Upper lobe of left lung (tissue), 6 donors: ENCODE results near the gene ZNF697. TPM values are rescaled to one million over a fixed set of nuclear protein-coding genes. Genes with fewer than 3 reads are reported as not detected.
"Not testable (repeated sequence)": the region's sequence is repeated elsewhere in the genome, so short reads cannot be mapped to it uniquely, and the experiment has no call there.

Experiments used
- ATAC-seq, 2 donors: fragments of 200-7000 bp; cut with Tn5 transposase; one replicate each; pipeline ENCODE4 v1.9.1; 2022; ENCODE audit warnings: mild to moderate bottlenecking in 2 of 2, moderate library complexity in 2 of 2; ENCODE audit not compliant: low FRiP score in 2 of 2
- DNase-seq, 2 donors: peaks; one replicate each; pipeline ENCODE4 v3.0.0-alpha.2; 2019 to 2020
- H3K27ac ChIP-seq, 4 donors: fragments of 200-600 bp; sonication (generic); one replicate each; pipeline ENCODE4 v1.5.1; 2016 to 2019
- H3K27me3 ChIP-seq, 4 donors: fragments of 200-600 bp; sonication (generic); one replicate each; pipeline ENCODE4 v1.5.1; 2017 to 2019
- H3K36me3 ChIP-seq, 4 donors: fragments of 200-600 bp; sonication (generic); one replicate each; pipeline ENCODE4 v1.5.1; 2016 to 2019
- H3K4me1 ChIP-seq, 4 donors: fragments of 200-600 bp; sonication (generic); one replicate each; pipeline ENCODE4 v1.5.1; 2018 to 2019
- H3K4me3 ChIP-seq, 4 donors: fragments of 200-600 bp; sonication (generic); one replicate each; pipeline ENCODE4 v1.5.1; 2017 to 2019; ENCODE audit warnings: mild to moderate bottlenecking in 2 of 4, moderate library complexity in 1 of 4
- H3K9me3 ChIP-seq, 4 donors: fragments of 200-600 bp; sonication (generic); one replicate each; pipeline ENCODE4 v1.5.1; 2018 to 2019
- EP300 ChIP-seq, 4 donors: sonication (generic); formaldehyde crosslinking; IDR thresholded peaks; one replicate each; pipeline ENCODE4 v1.5.1; 2017; ENCODE audit warnings: antibody characterized with exemption in 4 of 4, control low read depth in 2 of 4
- POLR2A ChIP-seq, 4 donors: fragments of 450-650 bp; IDR thresholded peaks; one replicate each; pipeline ENCODE4 v1.5.1; 2016 to 2017; ENCODE audit warnings: antibody characterized with exemption in 4 of 4, mild to moderate bottlenecking in 2 of 4
- POLR2AphosphoS5 ChIP-seq, 2 donors: sonication (generic); formaldehyde crosslinking; IDR thresholded peaks; one replicate each; pipeline ENCODE4 v1.5.1; 2017; ENCODE audit warnings: antibody characterized with exemption in 2 of 2
- WGBS, 2 donors: methylation state at CpG; one replicate each; pipeline ENCODE4 v1.1.5; 2017 to 2018; 5-methylcytosine and 5-hydroxymethylcytosine counted together
- total RNA-seq, 6 donors: library from RNA; depleted of rRNA in 4 of 6; stranded (reverse); fragments of >200 nt in 4 of 6; gene quantifications; one replicate each; pipeline versions ENCODE4 v1.1.0 to v1.2.1, GENCODE V29; 2016 to 2021
- TF ChIP-seq, protein P1 (sequence below), 6 experiments: fragments of 450-650 bp in 4 of 6; fragments of 200-600 bp in 2 of 6; sonication (generic) in 2 of 6; IDR thresholded peaks; one replicate each; pipeline ENCODE4 v1.5.1; 2016 to 2019; ENCODE audit warnings: antibody characterized with exemption in 6 of 6
- donor health status: DM: no; HTN: no; CAD: no; lungs with moderate emphysema.
- donor health status: DM: no; HTN: yes; CAD: no; lungs with severe emphysema.

ZNF697 gene
- 10 to 100 TPM in 1 of 6 donors, 1 to 10 TPM in 5; 4.4 to 10.3 (median 8.0) TPM for total RNA-seq

DNA sequence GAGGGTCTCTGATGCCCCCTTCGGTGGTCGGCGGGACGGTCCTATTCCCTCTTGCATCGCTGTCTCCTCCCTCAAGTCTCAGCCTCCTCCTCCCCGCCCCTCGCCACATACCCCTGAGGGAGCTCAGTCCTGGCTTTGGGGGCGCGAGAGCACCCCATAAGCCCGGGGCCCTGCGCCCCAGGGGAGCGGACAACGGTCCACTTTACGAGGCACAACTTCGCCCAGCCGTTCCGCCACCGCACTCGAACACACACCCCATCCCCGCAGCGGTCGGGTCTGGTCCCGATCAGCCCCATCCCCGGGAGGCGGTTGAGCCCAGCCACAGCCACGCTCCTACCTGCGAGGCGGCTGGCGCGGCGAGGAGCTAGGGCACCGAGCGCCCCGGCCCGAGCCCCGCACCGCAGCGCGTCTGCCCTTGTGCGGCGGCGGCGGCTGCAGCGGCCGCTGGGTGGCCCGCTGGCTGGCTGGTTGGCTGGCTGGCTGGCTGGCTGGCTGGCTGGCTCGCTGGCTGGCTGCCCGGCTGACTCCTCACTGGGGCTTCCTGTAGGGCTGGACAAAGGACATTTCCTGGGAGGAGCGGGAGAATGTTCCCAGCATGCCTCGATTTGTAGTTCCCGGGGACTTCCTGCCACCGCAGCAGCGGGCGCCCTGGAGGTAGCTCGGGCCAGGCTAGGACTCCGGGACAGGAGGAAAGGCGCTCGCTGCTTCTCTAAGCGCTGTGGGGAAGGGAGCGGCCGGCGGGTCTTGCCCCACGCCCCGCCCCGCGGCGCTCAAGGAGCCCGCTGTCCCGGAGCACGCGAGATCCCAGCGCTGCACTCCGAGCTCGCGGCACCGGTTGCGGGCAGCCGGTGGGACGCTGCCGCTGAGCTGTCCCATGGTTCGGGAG, at the start of gene ZNF697:
TSS of gene ZNF697 (minus strand) at position 533 of the 886 bp plus-strand sequence. CDS start 22,166 bp downstream, outside the sequence.
- H3K9me3 ChIP-seq, result no peaks in the 10 kb centered on the region
- H3K27me3 ChIP-seq, result no peaks in the 10 kb centered on the region
- peaks cover 8 to 19% (median 16%) of the 10 kb centered on the region in 4 donors for H3K4me1 ChIP-seq
- H3K4me3 ChIP-seq, result peak within 1 kb of the TSS; percentile 67 to 97 (median 82)
- ATAC-seq, result peak; percentile 96 to 97
- 0 to 1% methylated on average over 29 to 64 of the region's 81 CpGs for WGBS, 2 donors
- peak; percentile 68 to 89 for TF ChIP-seq POLR2AphosphoS5 (IDR thresholded peaks at IDR 0.05)
- peak in 3 of 4 donors; percentile 49 to 91 (median 86) for TF ChIP-seq POLR2A (IDR thresholded peaks at IDR 0.05)
- peak in 1 of 4 donors; percentile 7 for TF ChIP-seq EP300 (IDR thresholded peaks at IDR 0.05)
- TF ChIP-seq, protein P1, sequence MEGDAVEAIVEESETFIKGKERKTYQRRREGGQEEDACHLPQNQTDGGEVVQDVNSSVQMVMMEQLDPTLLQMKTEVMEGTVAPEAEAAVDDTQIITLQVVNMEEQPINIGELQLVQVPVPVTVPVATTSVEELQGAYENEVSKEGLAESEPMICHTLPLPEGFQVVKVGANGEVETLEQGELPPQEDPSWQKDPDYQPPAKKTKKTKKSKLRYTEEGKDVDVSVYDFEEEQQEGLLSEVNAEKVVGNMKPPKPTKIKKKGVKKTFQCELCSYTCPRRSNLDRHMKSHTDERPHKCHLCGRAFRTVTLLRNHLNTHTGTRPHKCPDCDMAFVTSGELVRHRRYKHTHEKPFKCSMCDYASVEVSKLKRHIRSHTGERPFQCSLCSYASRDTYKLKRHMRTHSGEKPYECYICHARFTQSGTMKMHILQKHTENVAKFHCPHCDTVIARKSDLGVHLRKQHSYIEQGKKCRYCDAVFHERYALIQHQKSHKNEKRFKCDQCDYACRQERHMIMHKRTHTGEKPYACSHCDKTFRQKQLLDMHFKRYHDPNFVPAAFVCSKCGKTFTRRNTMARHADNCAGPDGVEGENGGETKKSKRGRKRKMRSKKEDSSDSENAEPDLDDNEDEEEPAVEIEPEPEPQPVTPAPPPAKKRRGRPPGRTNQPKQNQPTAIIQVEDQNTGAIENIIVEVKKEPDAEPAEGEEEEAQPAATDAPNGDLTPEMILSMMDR (IDR thresholded peaks at IDR 0.05), result peak in 5 of 6 experiments; percentile 7 to 81 (median 62)
- H3K27ac ChIP-seq, result peak within 1 kb of the TSS; percentile 86 to 94 (median 91)
- DNase-seq, result peak; percentile 98 to 99
- H3K36me3 ChIP-seq, result no peaks in the 10 kb centered on the region

DNA sequence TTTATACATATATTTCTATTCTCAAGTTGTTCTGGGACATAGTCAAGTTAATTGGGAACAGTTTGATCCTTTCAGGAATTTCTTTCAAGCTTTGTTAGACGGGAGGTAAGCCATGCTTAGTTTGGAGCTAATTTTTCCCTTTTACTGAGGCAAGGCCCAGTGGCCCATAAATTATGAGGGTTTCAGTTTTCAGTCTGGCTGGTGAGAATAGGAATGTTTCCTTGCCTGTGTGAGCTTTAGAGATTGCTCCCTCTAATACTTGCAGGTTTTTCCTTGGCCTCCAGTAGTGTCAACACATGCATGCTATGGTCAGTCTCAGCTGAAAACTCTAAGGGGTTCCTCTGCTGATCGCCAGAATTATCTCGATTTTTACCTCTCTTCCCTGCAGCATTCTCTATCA, 49.5 kb upstream of the ZNF697 start:
- Histone ChIP-seq H3K4me1 (no peaks in the 10 kb centered on the region), H3K9me3 (peaks cover 0 to 10% (median 4%) of the 10 kb centered on the region in 4 donors), H3K36me3 (no peaks in the 10 kb centered on the region), H3K4me3 (no peak overlapping the region), H3K27ac (no peak overlapping the region), H3K27me3 (no peaks in the 10 kb centered on the region)
- ATAC-seq (no peak), DNase-seq (no peak)
- TF ChIP-seq POLR2A (IDR thresholded peaks at IDR 0.05) (no peak), EP300 (IDR thresholded peaks at IDR 0.05) (no peak)
- TF ChIP-seq, protein P1 (IDR thresholded peaks at IDR 0.05), result no peak
- WGBS, 2 donors, result 83% methylated on average over 3 of the region's 3 CpGs

DNA sequence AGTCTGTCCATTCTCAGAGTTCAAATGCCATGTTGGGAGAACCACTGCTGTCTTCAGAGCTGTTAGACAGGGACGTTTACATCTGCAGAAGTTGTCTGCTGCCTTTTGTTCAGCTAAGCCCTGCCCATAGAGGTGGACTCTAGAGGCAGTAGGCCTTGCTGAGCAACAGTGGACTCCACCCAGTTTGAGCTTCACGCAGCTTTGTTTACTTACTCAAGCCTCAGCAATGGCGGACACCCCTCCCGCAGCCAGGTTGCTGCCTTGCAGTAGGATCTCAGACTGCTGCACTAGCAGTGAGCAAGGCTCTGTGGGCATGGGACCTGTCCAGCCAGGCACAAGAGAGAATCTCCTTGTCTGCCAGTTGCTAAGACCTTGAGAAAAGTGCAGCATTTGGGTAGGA, 48.8 kb upstream of the ZNF697 start:
- not testable (repeated sequence) for DNase-seq, H3K9me3 ChIP-seq, H3K4me1 ChIP-seq, H3K36me3 ChIP-seq, H3K4me3 ChIP-seq, H3K27ac ChIP-seq, H3K27me3 ChIP-seq, ATAC-seq
- 41 to 73% methylated on average over 3 to 4 of the region's 4 CpGs for WGBS, 2 donors

- no peaks in the 10 kb centered on the region for H3K36me3 ChIP-seq
- H3K27me3 ChIP-seq, result no peaks in the 10 kb centered on the region
- no peaks in the 10 kb centered on the region for H3K9me3 ChIP-seq
- no peak overlapping the region for H3K27ac ChIP-seq
- H3K4me3 ChIP-seq, result no peak overlapping the region
- no peaks in the 10 kb centered on the region for H3K4me1 ChIP-seq
- DNase-seq (no peak), ATAC-seq (no peak)
- TF ChIP-seq EP300 (IDR thresholded peaks at IDR 0.05) (no peak), POLR2A (IDR thresholded peaks at IDR 0.05) (no peak)
- TF ChIP-seq, protein P1 (IDR thresholded peaks at IDR 0.05), result no peak
These were observed 41.4 kb upstream of the ZNF697 start for GRCh38 chr1:119689511-119689910.

DNA sequence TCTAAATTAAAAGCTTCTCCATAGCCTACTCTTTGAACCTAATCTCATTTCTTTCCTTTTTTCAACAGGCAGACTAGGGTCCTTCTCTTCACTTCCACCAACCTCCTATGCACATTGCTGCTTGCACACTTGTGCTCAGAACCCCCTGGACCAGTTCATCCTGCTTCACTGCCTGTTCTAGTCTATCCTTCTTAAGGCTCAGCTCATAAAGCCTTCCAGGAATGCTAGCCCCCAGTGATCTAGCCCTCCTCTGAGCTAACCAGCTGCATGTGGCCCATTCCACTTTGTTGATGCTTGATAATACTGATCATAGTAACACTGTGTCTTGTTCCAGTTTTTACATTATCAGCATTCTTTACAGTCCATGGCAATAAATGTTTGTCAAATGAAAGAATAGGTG, 40.7 kb upstream of the ZNF697 start:
- Histone ChIP-seq H3K36me3 (no peaks in the 10 kb centered on the region), H3K4me3 (no peak overlapping the region), H3K27me3 (no peaks in the 10 kb centered on the region), H3K27ac (no peak overlapping the region), H3K9me3 (no peaks in the 10 kb centered on the region), H3K4me1 (no peaks in the 10 kb centered on the region)
- ATAC-seq, result no peak
- TF ChIP-seq POLR2A (IDR thresholded peaks at IDR 0.05) (no peak), POLR2AphosphoS5 (IDR thresholded peaks at IDR 0.05) (no peak), EP300 (IDR thresholded peaks at IDR 0.05) (no peak)
- TF ChIP-seq, protein P1 (IDR thresholded peaks at IDR 0.05), result no peak
- DNase-seq, result no peak
